ENCODE measurements around the gene PROKR2. TPM values are rescaled to one million over a fixed set of nuclear protein-coding genes. Genes with fewer than 3 reads are reported as not detected.

Gene PROKR2
- total RNA-seq, 2 donors from 2014 or later = not detected

- intact Hi-C loops (cut with DNase I) = no loop called here
- ATAC-seq (no peak), DNase-seq (no peak)
Measured at GRCh38 chr20:5297280-5298004, 19.3 kb downstream of the PROKR2 start.

GRCh38 chr20:5290596-5290995 is 26.2 kb downstream of the PROKR2 start:
- intact Hi-C loops (cut with DNase I) = no loop called here
- DNase-seq (no peak), ATAC-seq (no peak)

- no peak for ATAC-seq
- no peak for DNase-seq
- intact Hi-C loops (cut with DNase I) = no loop called here
Measured at GRCh38 chr20:5282561-5282960, 34.2 kb downstream of the PROKR2 start.

- DNase-seq = no peak
Measured at GRCh38 chr20:5279661-5280060, 37.1 kb downstream of the PROKR2 start.

GRCh38 chr20:5272268-5272667 is 44.5 kb downstream of the PROKR2 start:
- ATAC-seq = no peak
- intact Hi-C loops (cut with DNase I) = no loop called here

More at GRCh38 chr20:5279661-5280060, 37.1 kb downstream of the PROKR2 start:
- no peak for ATAC-seq
- intact Hi-C loops (cut with DNase I) = no loop called here

GRCh38 chr20:5270603-5271002 is 46.2 kb downstream of the PROKR2 start:
- ATAC-seq = no peak
- intact Hi-C loops (cut with DNase I) = no loop called here
- no peak for DNase-seq

More at GRCh38 chr20:5272268-5272667, 44.5 kb downstream of the PROKR2 start:
- no peak for DNase-seq

GRCh38 chr20:5268449-5268848 is 48.3 kb downstream of the PROKR2 start:
- no peak for ATAC-seq
- intact Hi-C loops (cut with DNase I) = no loop called here

GRCh38 chr20:5267092-5267491 is 49.7 kb downstream of the PROKR2 start:
- intact Hi-C loops (cut with DNase I) = no loop called here
- no peak for ATAC-seq
- DNase-seq = no peak

More at GRCh38 chr20:5268449-5268848, 48.3 kb downstream of the PROKR2 start:
- DNase-seq = no peak

Other genes with a start within 250 kb of the PROKR2 start
- 10 to 100 TPM; 93.4 to 97.1 TPM for gene TMEM230, start 203.9 kb downstream of the PROKR2 start, total RNA-seq
- 10 to 100 TPM; 23.9 to 38.1 TPM for gene PCNA, start 197.0 kb downstream of the PROKR2 start, total RNA-seq
- gene CDS2, start 189.9 kb downstream of the PROKR2 start, total RNA-seq = 10 to 100 TPM; 57.7 to 77.7 TPM

Data from left cardiac atrium (tissue), 4 donors.